Measurements from ENCODE around the gene LRIT2.

The LRIT2 gene

GRCh38 chr10:84205853-84206525, 19.4 kb downstream of the LRIT2 start:
- DNase-seq (ENCODE audit: low read depth): no peak

DNA sequence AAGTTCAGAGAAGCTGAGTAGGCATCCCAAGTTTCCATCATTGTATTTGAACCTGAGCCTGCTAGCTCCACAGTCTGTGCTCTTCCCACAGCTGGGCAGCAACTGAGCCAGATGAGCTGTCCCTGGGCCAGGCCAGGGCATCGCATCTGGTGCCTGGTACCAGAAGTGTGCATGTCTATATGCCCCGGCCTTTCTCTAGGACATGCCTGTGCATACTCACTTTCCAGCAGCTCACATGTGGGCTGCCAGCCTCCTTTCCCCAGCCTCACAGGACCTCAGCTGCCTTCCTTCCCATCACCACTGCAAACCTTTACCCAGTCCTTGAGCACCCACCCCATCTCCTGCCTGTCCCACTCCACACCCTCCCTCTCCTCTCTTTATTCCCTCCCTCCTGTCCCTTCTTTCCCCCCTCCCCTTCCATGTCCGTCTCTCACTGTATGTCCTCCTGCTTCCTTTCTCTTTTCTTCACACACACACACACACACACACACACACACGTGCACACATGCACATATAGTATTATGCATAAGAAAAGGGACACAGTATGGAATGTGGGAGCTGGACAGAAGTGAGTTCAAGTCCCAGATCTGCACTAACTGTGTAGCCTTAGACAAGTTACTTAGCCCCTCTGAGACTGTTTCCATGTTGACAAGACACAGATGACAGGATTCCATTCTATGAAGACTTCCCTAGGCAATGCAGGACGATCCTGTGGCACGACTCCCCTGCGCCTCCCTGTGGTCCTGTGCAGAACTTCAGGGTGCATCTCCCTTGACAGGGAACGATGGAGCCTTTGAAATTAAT, 20.1 kb downstream of the LRIT2 start:
- DNase-seq (ENCODE audit: low read depth): peak; percentile 57

DNA sequence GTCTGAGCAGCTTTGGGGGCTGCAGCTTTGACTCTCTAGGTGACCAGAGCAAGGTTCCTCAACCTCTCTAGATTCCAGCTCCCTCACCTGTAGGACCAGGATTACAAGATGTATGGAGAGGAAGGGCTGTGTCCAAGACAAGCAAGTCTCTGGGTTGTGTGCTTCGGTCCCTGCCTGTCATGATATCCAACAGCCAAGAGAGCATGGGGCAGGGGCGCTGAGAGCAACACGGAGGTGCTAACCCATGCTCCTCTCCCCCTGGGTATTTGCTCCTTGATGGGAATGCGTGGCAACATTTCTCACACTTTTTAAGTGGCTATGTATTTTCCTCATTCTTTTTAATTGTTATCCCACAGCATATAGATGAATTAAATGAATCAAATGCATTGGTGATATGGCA, 20.7 kb downstream of the LRIT2 start:
- no peak for DNase-seq (ENCODE audit: low read depth)

DNA sequence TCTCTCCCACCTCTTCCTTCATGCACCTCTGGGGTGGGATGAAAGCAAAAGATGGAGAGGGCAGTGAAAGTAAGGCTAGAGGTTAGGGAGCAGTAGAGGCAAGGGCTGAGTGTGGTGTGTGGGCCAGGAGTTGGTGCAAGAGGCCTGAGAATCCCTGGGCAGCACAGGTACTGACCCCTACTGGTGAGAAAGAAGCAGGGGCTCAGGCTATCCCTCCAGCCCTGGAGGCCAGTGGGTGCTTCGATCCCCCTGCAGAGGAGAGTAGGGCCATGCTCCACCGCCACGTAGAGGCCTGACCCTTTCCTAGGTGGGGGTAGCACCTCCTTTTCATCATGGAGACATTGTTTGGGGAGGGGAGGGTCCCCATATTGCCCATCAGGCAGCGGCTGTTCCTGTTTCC, 21.2 kb downstream of the LRIT2 start:
- no peak for DNase-seq (ENCODE audit: low read depth)

DNA sequence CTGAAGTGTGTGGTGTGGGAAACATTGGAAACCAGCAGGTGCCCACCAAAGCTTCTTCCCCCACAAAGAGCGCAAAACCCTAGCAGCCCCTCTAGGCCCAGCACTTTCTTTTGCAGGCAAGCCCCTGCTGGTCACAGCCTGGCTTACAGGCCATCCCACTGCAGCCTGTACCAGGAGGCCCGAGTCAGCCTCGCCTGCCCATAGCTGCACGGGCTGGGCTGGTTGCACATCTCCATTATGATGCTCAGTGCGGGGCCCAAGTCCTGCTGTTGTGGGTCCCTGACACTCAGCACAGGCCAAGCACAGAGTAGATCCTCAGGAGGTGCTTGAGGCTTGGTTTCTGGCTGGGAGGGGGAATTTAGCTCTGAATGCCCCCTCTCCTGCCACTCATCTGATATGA, 23.0 kb downstream of the LRIT2 start:
- no peak for DNase-seq (ENCODE audit: low read depth)

- no peak for DNase-seq (ENCODE audit: low read depth)
Observed at GRCh38 chr10:84201682-84202081, 23.7 kb downstream of the LRIT2 start.

DNA sequence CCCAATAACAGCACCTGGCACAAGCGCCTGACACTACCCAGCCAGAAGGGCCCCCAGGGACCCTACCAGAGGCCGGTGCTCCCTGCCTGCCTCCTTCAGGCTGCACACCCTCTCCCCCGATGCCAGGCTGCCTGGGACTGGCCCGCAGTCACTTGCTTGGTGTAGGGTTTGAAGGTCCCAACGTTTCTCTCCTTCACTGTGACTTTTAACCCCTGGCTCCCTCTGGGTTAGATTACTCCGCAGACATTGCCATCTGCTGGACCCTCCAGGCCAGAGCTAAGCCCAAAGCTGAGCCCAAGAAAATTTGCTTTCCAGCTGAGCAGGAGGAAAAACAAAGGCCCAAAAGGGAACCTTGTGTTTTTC, 24.1 kb downstream of the LRIT2 start:
- no peak for DNase-seq (ENCODE audit: low read depth)

- DNase-seq (ENCODE audit: low read depth): no peak
Observed at GRCh38 chr10:84200537-84201243, 24.7 kb downstream of the LRIT2 start.

- DNase-seq (ENCODE audit: low read depth): no peak
Observed at GRCh38 chr10:84198206-84198915, 27.0 kb downstream of the LRIT2 start.

DNA sequence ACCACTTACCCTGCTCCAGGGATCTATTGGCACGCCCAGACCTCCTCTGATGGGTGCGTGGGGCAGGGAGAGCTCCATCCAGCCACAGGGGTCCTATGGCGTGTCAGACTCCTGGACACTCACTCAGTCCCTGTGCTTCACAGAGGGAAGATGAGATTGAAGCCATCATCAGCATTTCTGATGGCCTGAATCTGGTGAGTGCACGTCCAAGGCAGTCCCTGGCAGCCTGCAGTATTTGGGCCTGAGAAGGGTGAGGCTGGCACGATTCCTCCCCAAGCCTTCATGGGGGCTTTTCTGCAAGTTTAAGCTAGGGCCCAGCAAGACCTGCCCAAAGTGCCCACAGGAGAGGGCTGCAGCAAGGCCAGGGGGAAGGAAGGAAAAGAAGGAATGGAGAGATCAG, 27.7 kb downstream of the LRIT2 start:
- DNase-seq (ENCODE audit: low read depth): no peak

- DNase-seq (ENCODE audit: low read depth): no peak
Observed at GRCh38 chr10:84196941-84197340, 28.4 kb downstream of the LRIT2 start.

GRCh38 chr10:84196083-84196482, 29.3 kb downstream of the LRIT2 start:
- DNase-seq (ENCODE audit: low read depth): no peak

DNA sequence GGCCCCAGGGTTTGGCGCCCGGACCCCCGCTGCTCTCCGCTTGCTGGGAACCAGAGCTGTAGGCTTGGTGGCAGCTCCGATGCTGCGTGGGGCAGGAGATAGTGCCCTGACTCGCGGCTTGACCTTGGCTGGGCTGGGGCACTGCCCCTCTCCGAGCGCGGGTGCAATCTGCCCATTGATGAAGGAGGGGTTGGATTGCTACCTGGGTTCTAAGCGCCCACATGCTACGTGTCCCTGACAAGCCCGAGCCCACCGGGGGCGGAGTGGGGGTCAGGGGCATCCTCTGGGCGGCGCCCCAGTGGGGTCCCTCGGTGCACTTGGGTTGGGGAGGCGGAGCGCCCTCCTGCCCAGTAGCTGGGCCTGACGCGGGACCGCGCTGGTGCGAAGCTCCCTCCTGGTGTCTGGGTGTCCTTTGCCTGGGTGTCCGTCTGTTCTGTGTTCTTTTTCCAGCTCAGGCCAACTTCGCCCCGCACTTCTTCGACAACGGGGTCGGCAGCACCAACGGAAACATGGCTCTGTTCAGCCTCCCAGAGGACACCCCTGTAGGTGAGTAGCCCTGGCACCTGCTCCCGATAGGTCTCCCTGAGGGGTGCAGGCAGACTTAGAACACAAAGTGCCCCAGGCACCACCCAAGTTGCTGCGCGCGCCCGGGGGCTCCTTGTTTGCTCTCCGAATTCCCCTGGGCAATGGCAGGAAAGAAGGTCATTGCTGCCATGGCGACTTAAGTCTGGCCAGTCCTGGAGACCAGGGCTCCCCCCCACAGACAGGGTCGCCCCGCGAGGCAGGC, 30.1 kb downstream of the LRIT2 start:
- DNase-seq (ENCODE audit: low read depth): no peak

DNA sequence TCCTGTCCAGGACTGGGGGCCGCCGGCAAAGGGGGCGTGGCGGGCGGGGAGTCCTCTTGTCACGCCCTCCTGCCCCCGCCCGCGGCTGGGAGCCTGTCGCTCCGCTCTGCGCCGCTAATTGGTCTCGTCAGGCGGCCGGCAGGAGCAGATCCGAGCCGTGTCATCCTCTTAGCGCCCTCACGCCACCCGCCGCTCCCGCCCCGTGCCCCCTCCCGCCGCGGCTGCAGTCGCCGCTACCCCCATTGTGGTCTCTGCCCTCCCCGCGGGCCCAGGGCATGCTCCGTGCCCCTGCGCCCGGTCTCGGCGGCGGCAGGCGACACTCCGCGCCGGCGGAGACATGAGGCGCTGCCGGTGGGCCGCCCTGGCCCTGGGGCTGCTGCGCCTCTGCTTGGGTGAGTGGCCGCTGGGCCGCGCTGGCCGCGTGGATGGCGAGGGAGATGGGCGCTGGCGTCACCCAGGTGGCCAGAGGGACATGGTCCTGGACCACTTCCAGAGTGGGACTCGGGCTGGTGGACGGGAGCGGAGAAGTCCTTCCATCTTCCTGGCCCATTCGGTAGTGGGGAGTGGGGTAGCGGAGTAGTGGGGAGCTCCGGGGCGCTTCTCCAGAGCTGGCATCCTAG, 30.8 kb downstream of the LRIT2 start, which contains the start of gene CDHR1:
CDHR1 (plus strand) TSS at position 114 of the 620 bp plus-strand sequence; CDS start at position 338, 224 bp downstream.
- DNase-seq (ENCODE audit: low read depth): peak; percentile 37

DNA sequence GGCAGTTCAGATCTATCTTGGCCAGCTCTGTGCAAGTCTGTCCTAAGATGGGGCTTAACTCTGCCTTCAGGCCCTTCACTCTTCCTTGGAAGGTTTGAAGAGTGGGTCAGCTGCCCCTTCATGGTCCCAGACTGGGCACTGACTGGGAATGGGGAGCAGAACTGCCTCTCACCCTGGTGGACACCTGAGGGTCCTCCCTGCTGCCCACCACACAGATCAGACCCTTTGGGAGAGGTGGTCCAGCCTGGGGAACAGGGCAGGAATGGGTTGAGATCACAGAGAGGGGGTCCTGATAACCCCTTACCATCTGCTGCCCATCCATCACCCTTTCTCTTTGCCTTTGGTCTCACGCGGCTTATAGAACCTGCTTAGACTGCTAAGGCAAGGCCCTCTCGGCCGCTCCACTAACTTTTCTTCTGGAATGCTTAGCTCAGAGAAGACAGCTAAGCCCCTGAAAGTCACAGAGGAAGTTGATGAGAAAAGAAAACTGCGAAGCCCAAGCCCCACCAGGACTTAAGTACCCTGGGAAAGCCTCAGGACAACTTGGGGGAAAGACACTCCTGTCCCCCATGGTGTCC, 31.4 kb downstream of the LRIT2 start:
- no peak for DNase-seq (ENCODE audit: low read depth)

GRCh38 chr10:84193327-84193726, 32.0 kb downstream of the LRIT2 start:
- DNase-seq (ENCODE audit: low read depth): no peak

DNA sequence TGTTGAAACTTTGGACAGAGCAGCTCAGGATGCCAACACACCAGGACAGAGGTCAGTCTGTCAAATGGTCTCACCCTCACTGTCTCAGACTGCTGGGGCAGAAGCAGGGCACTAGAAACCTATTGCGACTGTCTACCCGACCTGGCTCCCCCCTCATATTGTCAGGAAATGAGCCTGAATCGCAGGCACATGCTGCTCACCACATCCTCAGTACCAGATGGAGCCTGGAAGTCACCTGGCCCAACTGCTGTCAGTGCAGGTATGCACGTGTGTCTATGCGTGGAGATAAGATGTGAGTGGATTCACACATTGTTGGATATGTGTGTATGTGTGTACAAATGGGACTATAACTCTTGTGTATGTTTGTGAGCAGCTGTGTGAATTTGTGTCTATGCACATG, 34.2 kb downstream of the LRIT2 start:
- DNase-seq (ENCODE audit: low read depth): no peak

- DNase-seq (ENCODE audit: low read depth): no peak
Observed at GRCh38 chr10:84190621-84191020, 34.7 kb downstream of the LRIT2 start.

DNA sequence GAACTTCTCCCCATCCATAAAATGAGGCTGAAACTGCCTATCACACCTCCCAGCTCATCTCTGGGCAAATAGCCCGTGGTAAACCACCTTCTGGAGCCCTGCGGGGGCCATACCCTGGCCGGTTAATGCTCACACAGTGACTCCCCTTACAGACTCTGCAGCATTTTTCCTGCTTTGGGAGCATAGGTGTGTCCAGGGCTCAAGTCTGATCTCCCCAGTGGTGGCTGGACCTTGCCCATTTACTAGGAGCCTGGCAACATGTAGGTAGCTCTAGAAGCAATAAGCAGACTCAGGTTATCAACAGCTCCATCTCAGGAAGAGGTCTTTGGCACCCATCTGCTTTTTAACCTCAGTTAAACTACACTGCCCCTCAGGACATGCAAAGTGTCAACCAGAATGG, 36.5 kb downstream of the LRIT2 start:
- no peak for DNase-seq (ENCODE audit: low read depth)

DNA sequence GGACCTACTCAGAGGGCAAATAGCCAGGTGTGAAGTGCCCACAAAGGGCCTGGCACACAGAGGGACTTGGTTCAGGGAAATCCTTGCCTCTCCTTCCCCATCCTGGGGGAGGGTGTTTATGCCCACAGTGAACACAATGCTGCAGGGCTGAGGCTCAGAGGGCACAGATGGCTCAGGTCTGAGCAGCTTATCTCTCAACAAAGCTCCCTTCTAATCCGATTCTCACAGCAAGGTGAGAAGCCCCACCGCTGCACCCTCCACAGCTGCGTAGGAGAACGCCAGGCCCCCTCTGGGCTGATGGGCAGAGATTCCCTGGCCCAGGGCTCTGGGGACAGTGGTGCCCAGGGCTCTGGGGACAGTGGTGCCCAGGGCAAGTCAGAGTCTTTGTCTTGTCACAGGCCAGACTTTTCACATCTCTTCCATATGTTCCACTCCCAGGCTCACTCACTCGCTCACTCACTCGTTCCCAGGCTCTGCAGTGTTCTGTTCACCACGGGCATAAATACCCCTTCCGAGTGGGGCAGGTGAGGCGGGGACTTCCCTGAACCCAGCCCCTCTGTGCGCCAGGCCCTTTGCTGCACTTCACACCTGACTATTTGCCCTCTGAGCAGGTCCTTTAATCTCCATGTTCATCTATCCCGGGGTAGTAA, 39.7 kb downstream of the LRIT2 start:
- DNase-seq (ENCODE audit: low read depth): no peak

All from activated gamma-delta T cell treated with anti-CD3 and anti-CD28 coated beads, Interleukin-2, amount 50 U/mL, for 16 hours (primary cell).